HT-29 (cell line): ENCODE results near the gene C6orf163. TPM values are rescaled to one million over a fixed set of nuclear protein-coding genes. Genes with fewer than 3 reads are reported as not detected.
"Not testable (repeated sequence)": the region's sequence is repeated elsewhere in the genome, so short reads cannot be mapped to it uniquely, and the experiment has no call there.

Experiments used
- DNase-seq: peaks from one replicate; pipeline ENCODE4 v3.0.0-alpha.2; 2015; ENCODE audit warnings: low spot score
- total RNA-seq: library from RNA; depleted of rRNA; stranded (reverse); fragments of >200 nt; shearing (Covaris generic); gene quantifications from 2 replicates; pipeline ENCODE4 v1.2.3, GENCODE V29; 2014; rRNA removed

C6orf163 gene
- not detected in 2 replicates for total RNA-seq

DNA sequence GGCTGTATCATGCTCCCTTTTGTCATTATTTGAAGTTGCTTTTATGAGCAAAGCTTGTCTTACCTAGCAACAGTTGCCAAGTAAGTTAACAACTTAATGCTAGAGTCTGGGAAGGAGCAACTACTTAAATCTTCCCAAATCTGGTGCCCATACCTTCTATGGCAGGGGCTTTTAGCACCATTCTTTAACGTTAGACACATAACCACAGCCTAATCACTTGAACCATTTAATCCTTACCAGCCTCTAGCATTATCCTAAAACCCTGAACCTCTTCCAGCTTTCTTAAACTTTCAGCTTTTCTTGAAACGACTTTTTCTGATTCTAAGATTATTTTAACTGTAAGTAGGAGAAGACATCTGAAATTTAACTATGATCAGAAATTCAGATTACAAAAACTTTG lies at the start of gene C6orf163:
Gene C6orf163, plus strand, starts transcription at position 83 of the 400 bp plus-strand sequence. Its CDS starts 287 bp downstream, at position 370.
- no peak for DNase-seq

DNA sequence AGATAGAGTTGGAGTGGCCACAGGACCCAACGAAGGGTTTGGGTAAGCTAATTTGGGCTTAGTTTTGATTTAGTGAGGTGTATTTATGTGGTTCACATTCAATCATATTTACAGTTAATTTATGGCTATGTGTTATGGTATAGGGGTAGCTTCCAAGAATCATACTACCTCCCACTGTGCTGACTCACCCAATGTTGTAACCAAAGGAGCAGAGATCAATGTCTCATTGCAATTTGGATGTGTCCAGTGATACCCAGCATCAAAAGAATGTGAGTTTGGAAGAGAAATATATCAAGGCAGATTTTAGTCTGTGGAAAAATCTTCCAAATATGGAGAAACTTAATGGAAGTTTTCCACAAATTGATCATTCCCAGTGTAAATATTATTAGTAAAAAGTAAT lies 47.5 kb upstream of the C6orf163 start:
- DNase-seq, result no peak

DNA sequence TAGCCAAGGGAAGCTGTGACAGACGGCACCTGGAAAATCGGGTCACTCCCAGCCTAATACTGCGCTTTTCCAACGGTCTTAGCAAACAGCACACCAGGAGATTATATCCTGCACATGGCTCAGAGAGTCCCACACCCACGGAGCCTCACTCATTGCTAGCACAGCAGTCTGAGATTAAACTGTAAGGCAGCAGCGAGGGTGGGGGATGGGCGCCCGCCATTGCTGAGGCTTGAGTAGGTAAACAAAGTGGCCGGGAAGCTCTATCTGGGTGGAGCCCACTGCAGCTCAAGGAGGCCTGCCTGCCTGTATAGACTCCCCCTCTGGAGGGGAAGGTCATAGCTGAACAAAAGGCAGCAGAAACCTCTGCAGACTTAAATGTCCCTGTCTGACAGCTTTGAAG lies 43.3 kb upstream of the C6orf163 start:
- DNase-seq, result not testable (repeated sequence)

- no peak for DNase-seq
Measured at GRCh38 chr6:87308970-87309369, 35.6 kb upstream of the C6orf163 start.

DNA sequence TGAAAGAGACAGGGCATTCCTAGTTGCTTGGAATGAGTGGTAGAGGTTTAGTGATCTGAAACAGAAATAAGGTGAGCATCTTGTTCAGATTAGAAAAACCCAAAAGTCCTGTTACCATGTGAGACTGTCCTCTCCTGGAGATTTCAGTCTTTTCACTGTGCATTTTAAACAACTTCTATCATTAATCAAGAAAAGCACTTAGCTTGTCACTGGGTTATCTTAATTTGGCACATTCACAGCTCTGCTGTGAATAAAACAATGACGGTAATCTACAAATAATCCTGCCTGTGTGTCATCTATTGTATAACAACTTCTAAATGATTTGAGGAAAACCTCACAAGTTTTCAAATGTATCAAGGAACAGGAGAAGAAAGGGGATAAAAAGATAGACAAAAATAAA lies 31.8 kb upstream of the C6orf163 start:
- no peak for DNase-seq

- DNase-seq, result no peak
Measured at GRCh38 chr6:87315071-87315470, 29.5 kb upstream of the C6orf163 start.

DNA sequence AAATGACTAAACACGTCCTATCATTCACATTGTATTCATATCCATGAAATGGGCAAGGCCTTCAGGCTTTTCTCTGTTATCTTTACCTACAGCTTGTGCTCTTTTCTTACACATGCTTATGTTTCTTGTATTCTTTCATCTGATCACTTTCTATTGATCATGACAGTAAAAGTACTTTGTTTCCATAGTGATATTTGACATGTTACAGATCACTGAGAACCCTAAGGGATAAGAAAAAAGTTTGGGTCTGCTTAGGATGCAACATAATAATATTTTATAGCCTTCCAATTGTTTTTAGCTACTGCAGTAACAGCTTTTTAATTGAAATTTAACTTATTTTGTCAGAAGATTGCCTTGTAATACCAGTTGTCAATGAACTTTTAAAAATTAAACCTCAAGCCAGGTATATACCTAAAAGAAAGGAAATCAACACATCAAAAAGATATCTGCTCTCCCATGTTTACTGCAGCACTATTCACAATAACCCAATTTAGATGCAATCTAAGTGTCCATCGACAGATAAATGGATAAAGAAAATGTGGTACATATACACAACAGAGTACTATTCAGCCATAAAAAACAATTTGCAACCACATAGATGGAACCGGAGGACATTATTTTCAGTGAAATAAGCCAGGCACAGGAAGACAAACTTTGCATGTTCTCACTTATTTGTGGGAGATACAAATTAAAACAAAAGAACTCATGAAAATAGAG lies 25.2 kb upstream of the C6orf163 start:
- no peak for DNase-seq

DNA sequence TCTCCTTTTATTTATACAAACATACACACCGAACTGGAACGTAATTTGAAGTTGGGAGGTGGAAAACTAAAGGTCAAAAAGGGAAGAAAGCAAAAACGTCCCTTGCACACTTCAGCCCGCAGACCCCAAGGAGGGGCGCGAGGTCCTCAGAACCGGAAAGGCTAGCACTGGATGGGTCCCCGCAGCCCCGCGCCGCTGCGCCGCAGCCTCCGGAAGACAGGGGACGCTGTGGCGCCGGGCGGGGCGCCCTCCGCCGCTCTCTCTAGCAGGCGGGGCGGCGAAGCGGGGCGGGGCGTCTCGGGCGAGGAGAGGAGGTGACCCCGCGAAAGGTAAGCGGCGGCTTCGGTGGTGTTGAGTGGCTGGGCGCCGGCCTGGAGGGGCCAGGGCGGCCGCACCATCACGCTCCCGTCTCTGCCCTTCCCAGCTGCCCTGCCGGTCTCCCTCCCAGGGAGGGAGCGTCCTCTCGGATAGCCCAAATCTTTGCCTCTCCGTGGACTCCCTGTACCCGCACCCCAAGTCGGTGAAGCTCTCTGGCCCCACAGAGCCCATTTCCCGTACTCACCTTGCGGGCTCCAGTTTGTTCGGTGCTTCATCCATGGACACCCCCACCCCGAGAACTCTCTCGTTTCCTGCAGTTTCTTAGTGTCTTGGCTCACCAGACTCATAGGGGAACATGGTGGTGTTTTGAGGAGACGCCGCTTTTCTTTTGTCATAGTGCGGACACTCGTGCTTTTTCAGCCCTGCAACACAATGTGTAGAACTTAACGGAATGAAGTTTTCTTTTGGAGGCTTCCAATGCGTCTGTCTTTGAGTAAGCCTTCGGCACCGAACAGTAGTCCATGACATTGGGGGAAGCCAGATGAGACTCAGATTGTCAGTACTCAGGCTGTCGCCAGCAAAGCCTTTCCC lies 22.1 kb upstream of the C6orf163 start, which contains the start of gene SMIM8:
Gene SMIM8, plus strand, starts transcription at position 285 of the 909 bp plus-strand sequence. CDS start 14,444 bp downstream, outside the sequence.
- peak; percentile 88 for DNase-seq

- DNase-seq, result not testable (repeated sequence)
Measured at GRCh38 chr6:87323880-87324279, 20.7 kb upstream of the C6orf163 start.

GRCh38 chr6:87330961-87331360 lies 13.7 kb upstream of the C6orf163 start:
- no peak for DNase-seq

GRCh38 chr6:87333033-87333432 lies 11.6 kb upstream of the C6orf163 start:
- DNase-seq, result no peak

GRCh38 chr6:87333591-87334181 lies 10.9 kb upstream of the C6orf163 start:
- no peak for DNase-seq

GRCh38 chr6:87334683-87335082 lies 9.9 kb upstream of the C6orf163 start:
- DNase-seq, result no peak

GRCh38 chr6:87336367-87336766 lies 8.2 kb upstream of the C6orf163 start:
- DNase-seq, result no peak

GRCh38 chr6:87340230-87340629 lies 4.4 kb upstream of the C6orf163 start:
- no peak for DNase-seq

DNA sequence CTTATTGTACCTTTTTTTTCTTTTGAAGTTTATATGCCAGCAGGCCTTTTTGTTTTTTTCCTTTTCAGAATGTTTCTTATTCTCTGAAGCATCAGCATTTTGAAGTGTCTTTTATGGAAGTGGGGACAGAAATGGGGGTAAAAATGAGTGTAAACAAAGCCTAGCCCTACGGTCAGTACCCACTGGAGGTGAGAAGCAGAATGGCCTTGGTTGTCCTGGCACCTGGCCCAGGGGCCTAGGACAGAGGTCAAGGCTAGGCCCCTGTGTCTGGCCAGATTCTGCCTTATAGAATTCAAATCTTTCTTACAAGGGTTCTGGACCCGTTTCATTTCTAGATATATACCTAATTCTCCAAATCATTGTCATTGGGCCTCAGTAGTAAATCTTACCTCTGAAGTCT lies 3.5 kb upstream of the C6orf163 start:
- no peak for DNase-seq

- no peak for DNase-seq
Measured at GRCh38 chr6:87341899-87342298, 2.7 kb upstream of the C6orf163 start.

DNA sequence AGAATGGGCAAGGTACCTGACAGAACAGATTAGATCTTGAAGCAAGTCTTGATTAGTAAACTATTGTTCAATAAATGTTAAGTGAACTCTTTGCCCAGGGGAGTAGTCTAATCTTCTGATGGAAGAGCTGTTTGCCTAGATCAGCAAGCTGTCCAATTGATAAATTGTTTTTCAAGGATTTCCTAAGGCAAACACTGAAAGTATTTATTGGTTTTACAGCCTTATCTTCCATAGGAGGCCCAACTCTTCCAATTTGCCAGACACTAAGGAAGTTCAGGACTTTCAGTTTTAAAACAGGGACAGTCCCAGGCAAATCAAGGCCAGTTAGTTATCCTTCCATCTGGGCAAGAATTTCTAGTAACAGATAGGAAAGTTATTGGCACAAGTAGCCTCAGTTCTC lies 1.8 kb upstream of the C6orf163 start:
- no peak for DNase-seq

DNA sequence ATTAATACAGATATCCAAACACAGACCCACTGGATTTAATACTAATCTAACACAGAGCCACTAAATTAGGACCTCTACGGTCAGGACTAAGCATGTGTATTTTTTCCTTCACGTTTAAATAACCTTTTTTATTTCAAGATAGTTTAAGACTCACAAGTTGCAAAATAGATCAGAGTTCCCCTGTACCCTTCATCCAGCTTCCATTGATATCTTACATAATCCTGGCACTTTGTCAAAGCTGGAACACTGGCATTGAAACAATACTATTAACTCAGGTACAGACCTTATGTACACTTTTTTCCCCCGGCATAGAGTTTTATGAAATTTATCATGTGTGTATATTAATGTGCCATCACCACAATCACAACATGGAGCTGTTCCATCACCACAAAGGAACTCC lies 2.1 kb downstream of the C6orf163 start:
- DNase-seq, result no peak

DNA sequence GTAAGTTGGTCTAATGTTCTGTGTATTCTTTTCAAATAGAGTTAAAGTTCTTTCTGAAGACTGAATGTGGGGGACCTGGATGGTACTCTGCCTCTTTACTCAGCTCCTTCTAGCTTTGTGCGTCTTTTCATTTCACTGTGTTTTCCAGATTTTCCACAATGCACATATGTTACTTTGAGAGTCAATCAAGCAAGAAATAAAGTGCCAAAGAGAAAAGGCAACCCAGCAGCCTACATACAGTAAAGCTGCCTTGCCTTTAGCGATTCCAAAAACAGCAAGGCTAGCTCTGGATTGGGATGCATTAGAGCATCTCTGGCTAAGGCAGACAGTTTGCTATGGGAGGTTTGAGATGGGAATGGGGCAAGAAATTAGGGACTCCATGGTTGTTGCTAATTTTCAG lies 5.3 kb downstream of the C6orf163 start:
- DNase-seq, result no peak

DNA sequence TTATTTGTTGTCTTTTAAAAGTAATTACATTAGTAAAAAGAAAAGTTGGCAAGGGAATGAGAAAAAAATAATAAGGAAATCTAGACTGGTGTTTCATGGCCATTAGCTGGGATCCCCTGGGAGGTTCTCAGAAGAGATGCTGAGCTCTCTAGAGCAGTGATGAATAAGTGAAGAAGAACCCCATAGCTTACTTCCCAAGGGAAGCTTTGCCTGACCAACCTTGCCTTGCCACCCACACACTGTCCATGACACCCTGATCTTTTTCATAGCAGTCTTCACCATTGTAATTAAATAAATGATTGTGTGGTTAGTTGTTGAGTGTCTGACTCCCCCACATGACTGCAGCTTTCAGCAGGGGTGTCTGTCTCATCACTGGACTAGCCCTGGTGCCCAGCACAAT lies 5.9 kb downstream of the C6orf163 start:
- DNase-seq, result no peak

DNA sequence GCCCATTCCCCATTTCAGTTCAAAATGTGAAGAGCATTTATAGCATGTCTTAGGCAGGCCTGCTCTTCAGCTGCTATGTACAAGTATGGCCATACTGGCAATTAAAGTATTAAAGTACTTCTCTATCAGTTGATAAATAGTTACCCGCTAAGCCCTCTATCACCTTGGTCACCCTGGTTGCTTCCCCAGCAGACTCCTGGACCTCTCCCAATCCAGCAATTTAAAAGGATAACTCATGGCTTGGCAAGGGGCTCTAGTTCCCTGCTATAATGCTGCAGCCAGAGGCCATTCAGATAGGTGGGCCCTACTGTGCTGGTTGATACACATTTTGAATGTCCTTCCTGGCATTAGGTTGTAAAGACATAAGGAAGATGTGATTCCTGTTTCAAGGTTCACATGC lies 7.0 kb downstream of the C6orf163 start:
- no peak for DNase-seq
